A549 (cell line): ENCODE results near the gene ABTB1.

Experiments used
- POLR2A ChIP-seq: IDR thresholded peaks from 2 replicates; pipeline ENCODE4 v1.6.1; 2012; ENCODE audit warnings: mild to moderate bottlenecking, low read length
- RAD21 ChIP-seq, 2 experiments: fragments of >200 bp in 1 of 2; sonication (Bioruptor Twin) in 1 of 2; formaldehyde crosslinking in 1 of 2; IDR thresholded peaks in 1 of 2; conservative IDR thresholded peaks in 1 of 2; 2 replicates in 1 of 2; 3 replicates in 1 of 2; pipeline ENCODE4 v1.6.1; 2012 to 2018; ENCODE audit warnings: inconsistent platforms in 1 of 2
- TF ChIP-seq, protein P1 (sequence below): fragments of 450-650 bp; IDR thresholded peaks from 2 replicates; pipeline ENCODE4 v1.6.1; 2014; ENCODE audit warnings: antibody characterized with exemption
- TF ChIP-seq, protein P2 (sequence below): fragments of >200 bp; sonication (Bioruptor Twin); formaldehyde crosslinking; IDR thresholded peaks from 3 replicates; pipeline ENCODE4 v1.5.1; 2016
- TF ChIP-seq, protein P3 (sequence below): IDR thresholded peaks from 2 replicates; pipeline ENCODE4 v1.6.1; 2012
- TF ChIP-seq, protein P4 (sequence below): fragments of 150-350 bp; IDR thresholded peaks from 2 replicates; pipeline ENCODE4 v1.6.1; 2014; ENCODE audit warnings: low read depth, mild to moderate bottlenecking, low read length

DNA sequence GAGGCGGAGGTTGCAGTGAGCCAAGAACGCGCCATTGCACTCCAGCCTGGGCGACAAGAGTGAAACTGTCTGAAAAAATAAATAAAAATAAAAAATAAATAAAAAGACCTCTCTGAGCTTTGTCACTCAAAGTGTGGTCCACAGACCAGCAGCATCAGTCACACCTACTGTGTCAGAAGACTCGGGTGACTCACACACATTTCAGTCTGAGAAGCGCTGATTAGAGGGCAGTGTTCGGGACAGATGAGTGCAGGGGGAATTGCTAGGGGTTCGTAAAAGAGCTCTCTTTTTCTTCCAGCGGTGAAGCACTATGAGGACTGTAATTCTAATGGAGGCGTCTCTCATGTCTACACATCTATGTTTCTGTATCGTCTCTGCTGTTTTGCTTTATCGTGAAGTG is 38.1 kb upstream of the ABTB1 start:
- TF ChIP-seq, protein P1, sequence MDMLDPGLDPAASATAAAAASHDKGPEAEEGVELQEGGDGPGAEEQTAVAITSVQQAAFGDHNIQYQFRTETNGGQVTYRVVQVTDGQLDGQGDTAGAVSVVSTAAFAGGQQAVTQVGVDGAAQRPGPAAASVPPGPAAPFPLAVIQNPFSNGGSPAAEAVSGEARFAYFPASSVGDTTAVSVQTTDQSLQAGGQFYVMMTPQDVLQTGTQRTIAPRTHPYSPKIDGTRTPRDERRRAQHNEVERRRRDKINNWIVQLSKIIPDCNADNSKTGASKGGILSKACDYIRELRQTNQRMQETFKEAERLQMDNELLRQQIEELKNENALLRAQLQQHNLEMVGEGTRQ: no peak
- TF ChIP-seq, protein P2, sequence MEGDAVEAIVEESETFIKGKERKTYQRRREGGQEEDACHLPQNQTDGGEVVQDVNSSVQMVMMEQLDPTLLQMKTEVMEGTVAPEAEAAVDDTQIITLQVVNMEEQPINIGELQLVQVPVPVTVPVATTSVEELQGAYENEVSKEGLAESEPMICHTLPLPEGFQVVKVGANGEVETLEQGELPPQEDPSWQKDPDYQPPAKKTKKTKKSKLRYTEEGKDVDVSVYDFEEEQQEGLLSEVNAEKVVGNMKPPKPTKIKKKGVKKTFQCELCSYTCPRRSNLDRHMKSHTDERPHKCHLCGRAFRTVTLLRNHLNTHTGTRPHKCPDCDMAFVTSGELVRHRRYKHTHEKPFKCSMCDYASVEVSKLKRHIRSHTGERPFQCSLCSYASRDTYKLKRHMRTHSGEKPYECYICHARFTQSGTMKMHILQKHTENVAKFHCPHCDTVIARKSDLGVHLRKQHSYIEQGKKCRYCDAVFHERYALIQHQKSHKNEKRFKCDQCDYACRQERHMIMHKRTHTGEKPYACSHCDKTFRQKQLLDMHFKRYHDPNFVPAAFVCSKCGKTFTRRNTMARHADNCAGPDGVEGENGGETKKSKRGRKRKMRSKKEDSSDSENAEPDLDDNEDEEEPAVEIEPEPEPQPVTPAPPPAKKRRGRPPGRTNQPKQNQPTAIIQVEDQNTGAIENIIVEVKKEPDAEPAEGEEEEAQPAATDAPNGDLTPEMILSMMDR: no peak
- TF ChIP-seq, protein P3, sequence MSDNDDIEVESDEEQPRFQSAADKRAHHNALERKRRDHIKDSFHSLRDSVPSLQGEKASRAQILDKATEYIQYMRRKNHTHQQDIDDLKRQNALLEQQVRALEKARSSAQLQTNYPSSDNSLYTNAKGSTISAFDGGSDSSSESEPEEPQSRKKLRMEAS: no peak
- TF ChIP-seq RAD21 (conservative IDR thresholded peaks at IDR 0.05 in 1 of 2, IDR thresholded peaks at IDR 0.05 in 1 of 2) (no peak), POLR2A (no peak)
- TF ChIP-seq, protein P4, sequence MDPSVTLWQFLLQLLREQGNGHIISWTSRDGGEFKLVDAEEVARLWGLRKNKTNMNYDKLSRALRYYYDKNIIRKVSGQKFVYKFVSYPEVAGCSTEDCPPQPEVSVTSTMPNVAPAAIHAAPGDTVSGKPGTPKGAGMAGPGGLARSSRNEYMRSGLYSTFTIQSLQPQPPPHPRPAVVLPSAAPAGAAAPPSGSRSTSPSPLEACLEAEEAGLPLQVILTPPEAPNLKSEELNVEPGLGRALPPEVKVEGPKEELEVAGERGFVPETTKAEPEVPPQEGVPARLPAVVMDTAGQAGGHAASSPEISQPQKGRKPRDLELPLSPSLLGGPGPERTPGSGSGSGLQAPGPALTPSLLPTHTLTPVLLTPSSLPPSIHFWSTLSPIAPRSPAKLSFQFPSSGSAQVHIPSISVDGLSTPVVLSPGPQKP: no peak
